Smooth muscle cell (in vitro differentiated cells): ENCODE results near the gene ROR2. TPM values are rescaled to one million over a fixed set of nuclear protein-coding genes. Genes with fewer than 3 reads are reported as not detected.

Experiments used
- DNase-seq: peaks from one replicate; lab custom pipeline; 2025; ENCODE audit not compliant: unreplicated experiment; lab: John Stamatoyannopoulos, UW
- H2AFZ ChIP-seq: fragments of 200-600 bp; sonication (generic); 2 replicates; pipeline ENCODE4 v1.6.0; 2016; ENCODE audit warnings: antibody characterized with exemption, low read depth, mild to moderate bottlenecking
- H3F3A ChIP-seq: fragments of 200-600 bp; sonication (generic); 2 replicates; pipeline ENCODE4 v1.6.0; 2017; ENCODE audit warnings: antibody characterized with exemption, low read depth
- H3K27ac ChIP-seq: fragments of 200-600 bp; sonication (generic); 2 replicates; pipeline ENCODE4 v1.5.1; 2016; ENCODE audit warnings: low read depth, mild to moderate bottlenecking
- H3K27me3 ChIP-seq: fragments of 200-600 bp; sonication (generic); 2 replicates; pipeline ENCODE4 v1.6.1; 2016; ENCODE audit warnings: low read depth, mild to moderate bottlenecking
- H3K36me3 ChIP-seq: fragments of 200-600 bp; sonication (generic); 2 replicates; pipeline ENCODE4 v1.5.1; 2016; ENCODE audit warnings: low read depth
- H3K4me1 ChIP-seq: fragments of 200-600 bp; sonication (generic); 2 replicates; pipeline ENCODE4 v1.5.1; 2016; ENCODE audit warnings: low read depth
- H3K4me2 ChIP-seq: fragments of 200-600 bp; sonication (generic); 2 replicates; pipeline ENCODE4 v1.6.0; 2016; ENCODE audit warnings: mild to moderate bottlenecking
- H3K4me3 ChIP-seq: fragments of 200-600 bp; sonication (generic); 2 replicates; pipeline ENCODE4 v1.5.1; 2016; ENCODE audit warnings: mild to moderate bottlenecking
- H3K79me2 ChIP-seq: fragments of 200-600 bp; sonication (generic); 2 replicates; pipeline ENCODE4 v1.6.0; 2016; ENCODE audit warnings: low read depth, mild to moderate bottlenecking
- H3K9ac ChIP-seq: fragments of 200-600 bp; sonication (generic); 2 replicates; pipeline ENCODE4 v1.6.0; 2016; ENCODE audit warnings: low read depth
- H3K9me3 ChIP-seq: fragments of 200-600 bp; sonication (generic); replicated peaks from 2 replicates; pipeline ENCODE4 v1.5.1; 2016; ENCODE audit warnings: low read depth
- H4K20me1 ChIP-seq: fragments of 200-600 bp; sonication (generic); 2 replicates; pipeline ENCODE4 v1.6.0; 2016; ENCODE audit warnings: low read depth
- CTCF ChIP-seq: fragments of 200-600 bp; sonication (generic); IDR thresholded peaks from 2 replicates; pipeline ENCODE4 v1.5.1; 2017; ENCODE audit warnings: borderline replicate concordance, mild to moderate bottlenecking, antibody characterized with exemption; ENCODE audit not compliant: insufficient read depth, poor library complexity, severe bottlenecking
- WGBS: methylation state at CpG from one replicate; pipeline ENCODE4 v1.1.7; 2016; ENCODE audit warnings: low lambda C conversion rate; 5-methylcytosine and 5-hydroxymethylcytosine counted together
- polyA plus RNA-seq: library from polyadenylated mRNA; unstranded; fragments of >200 nt; fragmentation: Nextera tagmentation; extraction: Ambion mirVana; gene quantifications from 2 replicates; pipeline ENCODE4 v1.2.1, GENCODE V29; 2016
- total RNA-seq: library from RNA; depleted of rRNA; stranded (reverse); fragments of >200 nt; gene quantifications from 2 replicates; pipeline ENCODE4 v1.2.3, GENCODE V29; 2014

The ROR2 gene
- total and polyA plus RNA-seq, 2 experiments from 2014 or later = 16.7 to 21.7 TPM

- Histone ChIP-seq H3K27me3 (no peaks in the 10 kb centered on the region), H2AFZ (no peak overlapping the region), H4K20me1 (peaks cover 28% of the 10 kb centered on the region), H3K4me1 (peaks cover 33% of the 10 kb centered on the region), H3K79me2 (peaks cover 51% of the 10 kb centered on the region), H3K27ac (peak overlapping the region; percentile 71), H3K9ac (no peak overlapping the region), H3K9me3 (no peaks in the 10 kb centered on the region), H3F3A (peaks cover 6% of the 10 kb centered on the region), H3K4me2 (peak overlapping the region; percentile 50), H3K36me3 (no peaks in the 10 kb centered on the region), H3K4me3 (no peak overlapping the region)
- 84% methylated on average over 17 of the region's 17 CpGs for WGBS
- no peak for TF ChIP-seq CTCF
- no peak for DNase-seq
Measured at GRCh38 chr9:91858213-91859030, 91.6 kb downstream of the ROR2 start.

GRCh38 chr9:91857291-91858212 is 92.5 kb downstream of the ROR2 start:
- H3K9ac ChIP-seq = no peak overlapping the region
- H4K20me1 ChIP-seq = peaks cover 26% of the 10 kb centered on the region
- no peak for TF ChIP-seq CTCF
- no peaks in the 10 kb centered on the region for H3K27me3 ChIP-seq
- DNase-seq = no peak
- peaks cover 6% of the 10 kb centered on the region for H3F3A ChIP-seq
- peak overlapping the region; percentile 71 for H3K27ac ChIP-seq
- peak overlapping the region; percentile 4 for H2AFZ ChIP-seq
- peaks cover 33% of the 10 kb centered on the region for H3K4me1 ChIP-seq
- no peak overlapping the region for H3K4me3 ChIP-seq
- 46% methylated on average over 27 of the region's 27 CpGs for WGBS
- no peaks in the 10 kb centered on the region for H3K36me3 ChIP-seq
- peaks cover 51% of the 10 kb centered on the region for H3K79me2 ChIP-seq
- peak overlapping the region; percentile 50 for H3K4me2 ChIP-seq
- no peaks in the 10 kb centered on the region for H3K9me3 ChIP-seq

- Histone ChIP-seq H3K27ac (peak overlapping the region; percentile 71), H3K9me3 (no peaks in the 10 kb centered on the region), H3K36me3 (no peaks in the 10 kb centered on the region), H3K4me2 (peak overlapping the region; percentile 16), H3F3A (peaks cover 6% of the 10 kb centered on the region), H3K9ac (no peak overlapping the region), H3K79me2 (peaks cover 40% of the 10 kb centered on the region), H3K4me1 (peaks cover 33% of the 10 kb centered on the region), H3K4me3 (no peak overlapping the region), H3K27me3 (no peaks in the 10 kb centered on the region), H4K20me1 (peaks cover 26% of the 10 kb centered on the region), H2AFZ (no peak overlapping the region)
- WGBS = 59% methylated on average over 5 of the region's 5 CpGs
- DNase-seq = no peak
- no peak for TF ChIP-seq CTCF
Measured at GRCh38 chr9:91856419-91856818, 93.6 kb downstream of the ROR2 start.
